Renal cortex interstitium (tissue), 11 donors: ENCODE data around the gene CYP2A13. TPM values are rescaled to one million over a fixed set of nuclear protein-coding genes. Genes with fewer than 3 reads are reported as not detected.
"Not testable (repeated sequence)": the region's sequence is repeated elsewhere in the genome, so short reads cannot be mapped to it uniquely, and the experiment has no call there.

Experiments used
- DNase-seq, 11 donors: peaks; one replicate each; pipeline ENCODE4 v3.0.0-alpha.2; 2013; ENCODE audit warnings: low read depth in 9 of 11, low spot score in 4 of 11; ENCODE audit errors: extremely low read depth in 1 of 11
- polyA plus RNA-seq, 3 donors: library from polyadenylated mRNA; unstranded; fragments of 120-200 nt; gene quantifications; one replicate each; pipeline ENCODE4 v1.2.1, GENCODE V29; 2013; ENCODE audit not compliant: insufficient read length in 3 of 3

Gene CYP2A13
- polyA plus RNA-seq, 3 donors: not detected

DNA sequence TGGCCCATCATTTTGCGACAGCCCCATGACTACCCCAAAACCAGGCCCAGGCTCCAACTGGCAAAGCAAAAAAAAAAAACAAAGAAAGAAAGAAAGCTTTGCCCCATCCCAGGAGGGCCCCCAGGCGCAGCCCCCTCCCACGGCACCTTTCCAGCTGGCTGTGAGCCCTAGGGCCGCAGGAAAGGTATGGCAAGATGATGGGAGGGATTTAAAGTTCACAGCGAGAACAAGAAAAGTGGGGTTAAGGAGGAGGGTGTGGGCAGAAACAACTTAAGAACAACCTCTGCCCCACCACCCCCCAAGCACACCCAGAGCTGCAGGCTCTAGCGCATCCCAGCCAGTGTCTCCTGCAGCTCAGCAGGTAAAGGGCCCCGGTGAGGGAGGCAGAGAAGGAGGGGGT, 25.9 kb downstream of the CYP2A13 start, which contains the start of gene CYP2F1:
Gene CYP2F1, plus strand, starts transcription at position 301 of the 400 bp plus-strand sequence. CDS start 1,757 bp downstream, outside the sequence.
- DNase-seq: no peak

DNA sequence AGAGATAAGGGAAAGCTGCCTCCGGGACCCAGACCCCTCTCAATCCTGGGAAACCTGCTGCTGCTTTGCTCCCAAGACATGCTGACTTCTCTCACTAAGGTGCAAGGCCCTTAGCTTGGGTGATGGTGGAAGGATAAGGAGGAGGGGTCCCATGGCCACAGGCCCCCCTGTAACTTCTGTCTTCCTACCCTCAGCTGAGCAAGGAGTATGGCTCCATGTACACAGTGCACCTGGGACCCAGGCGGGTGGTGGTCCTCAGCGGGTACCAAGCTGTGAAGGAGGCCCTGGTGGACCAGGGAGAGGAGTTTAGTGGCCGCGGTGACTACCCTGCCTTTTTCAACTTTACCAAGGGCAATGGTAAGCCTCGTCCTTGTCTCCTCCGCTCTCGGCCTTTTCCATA, 28.0 kb downstream of the CYP2A13 start:
- no peak for DNase-seq

DNA sequence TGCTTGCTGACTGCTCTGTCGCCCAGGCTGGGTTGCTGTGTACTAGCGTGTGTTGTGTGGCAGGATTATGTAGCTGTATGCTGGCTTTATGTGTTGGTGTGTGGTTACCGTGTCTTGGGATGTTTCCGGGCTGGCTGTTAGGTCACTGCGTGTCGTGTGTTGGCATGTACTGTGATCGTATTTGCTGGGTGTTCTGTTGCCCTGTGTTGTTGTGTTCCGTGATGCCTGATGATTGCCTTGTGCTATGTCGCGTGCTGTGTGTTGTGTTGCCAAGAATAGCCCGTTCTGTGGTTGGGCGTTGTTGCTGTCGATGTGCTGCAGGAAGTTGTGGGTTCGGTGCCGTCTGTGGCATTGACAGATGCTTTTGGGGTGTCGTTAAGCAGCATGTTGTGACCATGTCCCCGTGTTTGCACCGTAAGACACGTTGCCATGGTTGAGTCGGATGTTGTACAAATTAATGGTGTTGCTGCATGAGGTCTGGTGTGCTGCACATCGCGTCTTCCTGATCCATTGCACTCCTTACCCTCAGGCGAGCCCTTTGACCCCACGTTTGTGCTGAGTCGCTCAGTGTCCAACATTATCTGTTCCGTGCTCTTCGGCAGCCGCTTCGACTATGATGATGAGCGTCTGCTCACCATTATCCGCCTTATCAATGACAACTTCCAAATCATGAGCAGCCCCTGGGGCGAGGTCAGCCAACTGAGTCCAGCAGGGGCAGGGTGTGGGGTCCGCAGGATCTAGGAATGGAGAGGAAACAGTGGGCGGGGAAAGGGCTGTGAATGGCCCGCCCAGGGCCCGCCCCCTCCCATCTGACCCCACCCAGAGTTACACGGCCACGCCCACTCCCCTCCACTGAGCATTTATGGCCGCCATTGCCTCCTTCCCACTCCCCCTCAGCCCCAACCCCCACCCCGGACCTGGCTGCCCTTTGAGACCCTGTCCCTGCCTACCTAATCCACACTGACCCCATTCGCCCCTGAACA, 33.0 kb downstream of the CYP2A13 start:
- DNase-seq: not testable (repeated sequence)

DNA sequence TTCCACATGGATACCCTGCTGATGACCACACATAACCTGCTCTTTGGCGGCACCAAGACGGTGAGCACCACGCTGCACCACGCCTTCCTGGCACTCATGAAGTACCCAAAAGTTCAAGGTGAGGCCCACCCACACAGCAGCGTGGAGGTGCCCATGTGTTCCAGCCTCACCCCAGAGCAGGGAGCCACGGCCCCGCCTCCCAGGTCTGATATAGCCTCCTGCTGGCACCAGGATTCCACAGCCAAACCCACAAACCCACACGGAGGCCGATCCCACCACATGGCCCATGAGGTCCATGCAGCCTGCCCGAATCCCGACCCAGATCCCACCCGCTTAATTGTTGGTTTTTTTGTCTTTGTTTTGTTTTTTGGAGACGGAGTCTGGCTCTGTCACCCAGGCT, 34.6 kb downstream of the CYP2A13 start:
- DNase-seq: not testable (repeated sequence)

DNA sequence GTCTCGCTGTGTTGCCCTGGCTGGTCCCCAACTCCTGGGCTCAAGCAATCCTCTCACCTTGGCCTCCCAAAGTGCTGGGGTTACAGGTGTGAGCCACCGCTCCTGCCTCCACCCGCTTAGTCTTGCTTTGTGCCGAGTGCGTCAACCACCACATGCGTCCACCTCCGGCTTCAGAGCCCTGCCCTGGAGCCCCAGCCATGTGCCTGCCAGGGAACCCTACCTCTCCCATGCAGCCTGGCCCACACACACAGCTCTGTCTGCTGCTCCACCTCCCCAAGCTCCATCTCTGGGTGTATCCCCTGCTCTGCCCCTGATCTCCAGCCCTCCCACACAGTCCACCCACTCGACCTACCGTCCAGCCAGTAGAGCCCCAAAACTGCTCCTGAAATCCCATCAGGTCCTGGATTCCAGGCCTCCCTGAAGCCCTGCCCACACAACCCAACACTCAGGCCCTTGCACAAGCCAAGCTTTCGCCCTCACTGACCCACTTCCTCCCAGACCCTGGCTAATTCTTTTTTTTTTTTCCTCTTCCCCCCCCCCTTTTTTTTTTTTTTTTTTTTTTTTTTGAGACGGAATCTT, 35.6 kb downstream of the CYP2A13 start:
- no peak for DNase-seq

DNA sequence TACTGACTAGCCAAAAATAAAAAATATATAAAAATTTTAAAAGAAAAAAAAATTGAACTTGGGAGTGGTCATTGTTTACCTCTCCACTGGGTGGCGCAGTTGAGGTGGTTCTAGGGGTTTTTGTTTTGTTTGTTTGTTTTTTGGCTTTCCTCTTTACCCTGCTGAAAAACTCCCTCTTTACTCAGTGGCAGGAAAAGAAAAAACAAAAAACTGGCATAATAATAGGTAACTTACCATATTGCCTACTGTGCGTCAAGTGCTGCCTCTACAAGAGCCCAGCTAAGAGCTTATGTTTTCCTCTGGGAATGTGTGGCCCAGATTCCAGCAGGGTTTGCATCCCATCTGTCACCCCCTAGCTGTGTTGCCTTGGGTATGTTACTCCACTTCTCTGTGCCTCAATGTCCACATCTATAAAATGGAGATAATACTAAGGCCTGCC, 38.5 kb downstream of the CYP2A13 start:
- not testable (repeated sequence) for DNase-seq

DNA sequence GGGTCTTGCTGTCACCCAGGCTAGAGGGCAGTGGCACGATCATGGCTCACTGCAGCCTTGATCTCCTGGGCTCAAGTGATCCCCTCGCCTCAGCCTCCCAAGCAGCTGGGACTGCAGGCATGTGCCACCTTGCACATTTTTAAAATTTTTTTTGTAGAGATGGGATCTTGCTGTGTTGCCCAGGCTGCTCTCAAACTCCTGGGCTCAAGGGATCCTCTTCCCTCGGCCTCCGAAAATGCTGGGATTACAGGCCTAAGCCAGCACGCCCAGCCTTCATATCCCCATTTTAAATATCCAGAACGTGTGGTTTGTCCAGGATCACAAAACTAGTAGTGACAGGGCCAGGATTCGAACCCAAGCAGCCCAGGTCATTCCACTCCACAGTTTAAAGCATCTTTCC, 39.1 kb downstream of the CYP2A13 start:
- DNase-seq: not testable (repeated sequence)

DNA sequence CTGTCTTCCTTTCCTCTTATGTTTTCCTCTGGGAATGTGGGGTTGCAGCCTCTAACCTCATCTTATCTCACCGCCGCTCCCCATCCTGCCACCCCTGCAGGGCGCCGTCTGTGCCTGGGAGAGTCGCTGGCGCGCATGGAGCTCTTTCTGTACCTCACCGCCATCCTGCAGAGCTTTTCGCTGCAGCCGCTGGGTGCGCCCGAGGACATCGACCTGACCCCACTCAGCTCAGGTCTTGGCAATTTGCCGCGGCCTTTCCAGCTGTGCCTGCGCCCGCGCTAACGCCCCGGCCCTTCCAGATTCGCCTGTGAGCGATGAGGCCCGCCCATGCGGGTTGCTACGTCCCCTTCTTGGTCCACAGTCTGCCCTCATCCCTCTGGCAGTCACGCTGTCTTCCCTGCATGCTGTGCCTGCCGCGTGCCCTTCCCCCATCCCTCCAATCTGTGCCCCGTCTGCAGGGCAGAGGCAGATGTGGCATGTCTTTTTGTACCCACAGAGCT, 39.6 kb downstream of the CYP2A13 start:
- DNase-seq: peak in 8 of 11 donors; percentile 16 to 52 (median 24)

DNA sequence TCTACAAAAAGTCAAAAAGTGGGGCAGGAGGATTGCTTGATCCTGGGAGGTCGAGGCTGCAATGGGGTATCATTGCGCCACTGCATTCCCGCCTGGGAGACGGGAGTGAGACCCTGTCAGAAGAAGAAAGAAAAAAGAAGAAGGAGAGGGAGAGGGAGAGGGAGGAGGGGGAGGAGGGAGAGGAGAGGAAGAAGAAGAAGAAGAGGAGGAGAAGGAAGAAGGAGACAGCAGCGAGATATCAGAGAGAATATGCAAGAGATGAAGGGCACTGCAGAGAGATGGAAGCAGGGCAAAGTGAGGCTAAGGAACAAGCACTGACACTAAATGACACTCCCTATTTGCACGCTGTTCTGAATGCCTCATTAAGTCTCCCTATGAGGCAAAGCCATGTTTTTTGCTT, 40.4 kb downstream of the CYP2A13 start:
- DNase-seq: no peak

DNA sequence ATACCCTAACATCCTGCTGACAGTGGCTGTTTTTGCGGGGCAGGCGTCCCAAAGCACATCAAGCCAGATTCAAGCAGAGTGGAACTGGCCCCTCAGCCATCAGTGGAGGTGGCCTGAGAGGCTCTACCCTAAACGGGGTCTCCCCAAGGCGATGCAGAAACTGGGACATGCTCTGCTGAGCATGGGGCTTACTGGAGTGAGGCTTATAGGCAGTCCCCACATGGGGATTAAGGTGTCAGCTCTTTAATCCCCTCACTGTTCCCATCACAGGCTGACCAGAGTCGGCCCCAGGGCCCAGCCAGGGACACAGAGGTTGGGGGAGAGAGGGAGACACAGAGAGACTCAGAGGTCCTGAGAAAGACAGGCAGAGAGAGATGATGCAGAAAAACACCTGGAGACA, 42.9 kb downstream of the CYP2A13 start:
- no peak for DNase-seq

DNA sequence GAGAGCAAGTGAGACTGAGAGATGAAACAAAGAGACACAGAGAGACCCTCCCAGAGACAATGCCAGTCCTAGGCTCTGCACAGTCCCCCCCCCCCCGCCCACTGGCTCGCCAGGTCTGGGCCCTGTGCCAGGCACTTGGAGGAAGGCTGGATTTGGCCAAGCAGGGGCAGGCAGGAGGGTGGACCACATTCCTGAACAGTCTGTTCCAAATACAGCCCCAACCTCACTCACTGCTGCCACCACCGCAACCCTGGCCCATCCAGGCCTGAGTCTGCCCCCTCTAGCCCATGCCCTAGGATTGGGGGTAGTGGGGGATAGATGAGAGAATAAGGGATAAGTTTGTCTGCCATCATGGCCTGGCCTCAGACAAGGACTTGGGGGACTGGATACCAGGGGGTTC, 45.0 kb downstream of the CYP2A13 start:
- no peak for DNase-seq

DNA sequence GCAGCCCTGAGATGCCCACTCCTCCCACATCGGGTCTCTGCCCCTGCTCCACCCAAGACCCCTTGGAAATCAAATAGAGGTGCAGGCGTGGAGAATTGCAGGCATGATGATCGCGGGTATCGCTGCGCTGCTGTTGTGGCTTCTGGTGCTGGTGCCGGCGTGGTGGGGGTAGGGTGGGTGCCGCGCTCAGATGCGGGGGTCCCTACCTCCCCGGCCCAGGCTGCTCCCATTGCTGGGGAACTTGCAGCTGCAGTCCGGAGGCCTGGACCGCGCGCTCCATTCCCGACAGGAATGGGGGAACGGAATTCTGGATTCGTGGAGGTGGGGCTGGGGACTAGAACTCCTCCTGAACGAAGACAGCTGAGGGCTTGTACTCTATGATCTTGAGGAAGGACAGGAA, 46.4 kb downstream of the CYP2A13 start:
- no peak for DNase-seq

DNA sequence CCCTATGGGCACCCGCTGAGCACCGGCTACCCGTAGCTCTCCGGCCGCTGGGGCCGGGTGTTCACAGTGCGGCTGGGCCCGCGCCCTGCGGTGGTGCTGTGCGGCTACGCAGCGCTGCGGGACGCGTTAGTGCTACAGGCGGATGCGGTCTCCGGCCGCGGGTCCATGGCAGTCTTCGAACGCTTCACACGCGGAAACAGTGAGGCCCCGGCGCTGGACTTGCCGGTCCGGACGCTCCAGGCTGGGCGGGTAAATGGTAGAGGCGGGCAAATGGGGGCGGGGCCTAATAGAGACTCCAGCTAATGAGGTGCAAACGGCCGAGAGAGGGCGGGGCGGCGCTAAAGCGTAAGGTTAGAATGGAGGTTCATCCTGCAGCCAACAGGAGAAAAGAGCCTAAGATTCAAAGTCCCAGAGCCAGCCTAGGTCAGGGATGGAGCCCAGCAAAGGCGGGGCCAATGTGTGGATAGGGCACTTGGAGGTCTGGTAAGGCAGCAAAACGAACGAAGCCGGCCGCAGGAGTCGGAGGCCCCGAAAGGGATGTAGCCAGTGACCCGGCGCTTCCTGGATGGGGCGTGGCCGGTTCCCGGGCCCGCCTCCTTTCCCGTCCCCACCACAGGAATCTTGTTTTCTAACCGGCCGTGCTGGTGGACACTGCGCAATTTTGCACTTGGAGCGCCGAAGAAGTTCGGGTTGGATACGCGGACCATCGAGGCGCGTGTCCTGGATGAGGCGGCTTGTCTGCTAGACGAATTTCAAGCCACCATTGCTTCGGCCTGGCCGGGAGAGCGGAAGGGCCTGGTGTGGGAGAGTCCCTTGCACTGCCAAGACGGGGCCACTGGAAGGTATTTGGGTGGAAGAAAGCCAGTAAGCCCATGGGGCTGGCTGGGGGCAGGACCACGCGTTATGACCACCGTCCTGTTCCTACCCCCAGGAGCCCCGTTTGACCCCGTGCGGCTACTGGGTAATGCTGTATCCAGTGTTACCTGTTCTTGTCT, 47.4 kb downstream of the CYP2A13 start:
- peak; percentile 9 to 65 (median 35) for DNase-seq

DNA sequence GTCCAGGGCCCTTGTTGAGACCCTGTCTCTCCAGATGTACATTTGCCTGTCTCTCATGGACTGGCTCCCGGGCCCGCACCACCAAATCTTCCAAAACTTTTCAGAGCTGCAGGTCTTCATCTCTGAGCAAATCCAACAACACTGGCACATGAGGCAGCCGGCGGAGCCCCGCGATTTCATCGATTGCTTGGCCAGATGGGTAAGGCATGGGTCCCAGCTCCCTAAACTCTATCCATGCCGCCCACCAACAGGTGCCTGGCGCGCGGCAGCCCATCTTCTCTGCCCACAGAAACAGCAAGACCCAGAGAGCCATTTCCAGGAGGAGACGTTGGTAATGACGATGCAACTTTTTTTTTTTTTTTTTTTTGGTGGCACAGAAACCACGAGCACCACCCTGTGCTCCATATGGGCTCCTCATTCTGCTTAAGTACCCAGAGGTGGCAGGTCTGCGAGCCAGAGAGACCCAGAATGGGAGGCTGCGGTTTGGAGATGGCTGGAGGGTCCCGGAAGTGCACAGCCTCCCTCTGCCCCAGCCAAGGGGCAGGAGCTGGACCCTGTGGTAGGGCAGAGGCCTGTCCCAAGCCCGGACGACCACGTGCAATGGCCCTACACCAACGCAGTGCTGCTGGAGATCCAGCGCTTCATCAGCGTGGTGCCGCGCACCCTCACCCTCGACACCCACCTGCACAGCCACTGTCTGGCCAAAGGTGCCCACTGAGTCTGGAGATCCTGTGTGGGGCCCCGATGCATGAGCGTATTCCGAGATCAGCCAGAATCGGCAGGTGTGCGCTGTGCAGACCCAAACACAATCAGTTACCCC, 48.6 kb downstream of the CYP2A13 start:
- no peak for DNase-seq

DNA sequence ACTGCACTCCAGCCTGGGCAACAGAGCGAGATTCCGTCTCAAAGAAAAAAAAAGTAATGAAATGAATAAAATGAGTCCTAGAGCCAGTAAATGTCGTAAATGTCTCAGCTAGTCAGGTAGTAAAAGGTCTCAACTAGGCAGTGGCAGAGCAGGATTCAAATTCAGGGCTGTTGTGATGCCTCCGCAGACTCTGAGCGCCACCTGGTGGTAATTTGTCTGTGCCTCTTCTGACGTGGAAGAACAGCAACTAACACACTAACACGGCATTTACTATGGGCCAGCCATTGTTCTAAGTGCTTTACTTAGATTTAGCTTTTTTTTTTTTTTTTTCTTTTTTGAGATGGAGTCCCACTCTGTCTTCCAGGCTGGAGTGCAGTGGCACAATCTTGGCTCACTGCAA, 56.2 kb downstream of the CYP2A13 start:
- DNase-seq: peak in 8 of 11 donors; percentile 4 to 32 (median 16)
